ENCODE data around the gene GPATCH8.
"Not testable (repeated sequence)": the region's sequence is repeated elsewhere in the genome, so short reads cannot be mapped to it uniquely, and the experiment has no call there.

GPATCH8 gene

DNA sequence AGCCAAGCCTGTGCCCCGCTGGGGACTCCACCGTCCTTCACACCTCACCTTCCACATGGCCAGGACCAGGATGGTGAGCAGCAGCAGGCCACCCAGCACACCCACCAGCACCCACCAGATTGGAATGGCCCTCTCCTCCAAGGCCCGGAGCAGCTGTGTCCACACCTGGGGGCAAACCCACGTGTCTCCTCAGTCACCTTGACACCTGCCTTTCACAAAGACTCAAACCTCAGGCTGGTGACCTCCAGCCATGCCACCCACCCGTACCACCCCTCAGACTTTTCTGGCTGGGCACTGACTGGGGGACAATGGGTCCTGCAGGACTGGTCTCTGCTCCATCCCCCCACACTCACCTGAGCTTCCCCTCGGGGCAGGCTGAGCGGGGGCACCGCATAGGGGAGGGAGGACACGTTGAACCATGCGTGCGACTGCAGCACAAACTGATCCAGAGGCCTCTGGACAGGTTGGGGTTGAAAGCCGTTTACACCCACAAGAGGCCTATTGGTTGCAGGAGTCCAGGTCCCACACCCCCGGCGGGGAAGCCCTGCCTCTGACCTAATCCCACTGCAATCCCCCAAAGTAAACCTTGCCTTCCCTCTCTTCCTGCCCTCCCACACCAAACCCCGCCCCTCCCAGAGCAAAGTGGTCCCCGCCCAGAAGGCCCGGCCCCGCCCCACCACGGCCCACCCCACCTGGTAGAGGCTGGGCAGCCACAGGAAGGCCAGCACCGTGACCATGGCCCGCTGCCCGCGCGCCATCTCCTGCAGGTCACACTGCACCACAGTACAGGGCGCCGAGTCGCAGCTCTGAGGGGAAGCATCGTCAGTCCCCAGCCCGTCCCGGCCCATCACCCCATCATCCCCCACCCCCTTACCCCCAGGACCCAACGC is 128.7 kb downstream of the GPATCH8 start:
- DNase-seq (ENCODE audit: low read depth) = no peak

GRCh38 chr17:44372036-44372435 is 131.2 kb downstream of the GPATCH8 start:
- no peak for DNase-seq (ENCODE audit: low read depth)

DNA sequence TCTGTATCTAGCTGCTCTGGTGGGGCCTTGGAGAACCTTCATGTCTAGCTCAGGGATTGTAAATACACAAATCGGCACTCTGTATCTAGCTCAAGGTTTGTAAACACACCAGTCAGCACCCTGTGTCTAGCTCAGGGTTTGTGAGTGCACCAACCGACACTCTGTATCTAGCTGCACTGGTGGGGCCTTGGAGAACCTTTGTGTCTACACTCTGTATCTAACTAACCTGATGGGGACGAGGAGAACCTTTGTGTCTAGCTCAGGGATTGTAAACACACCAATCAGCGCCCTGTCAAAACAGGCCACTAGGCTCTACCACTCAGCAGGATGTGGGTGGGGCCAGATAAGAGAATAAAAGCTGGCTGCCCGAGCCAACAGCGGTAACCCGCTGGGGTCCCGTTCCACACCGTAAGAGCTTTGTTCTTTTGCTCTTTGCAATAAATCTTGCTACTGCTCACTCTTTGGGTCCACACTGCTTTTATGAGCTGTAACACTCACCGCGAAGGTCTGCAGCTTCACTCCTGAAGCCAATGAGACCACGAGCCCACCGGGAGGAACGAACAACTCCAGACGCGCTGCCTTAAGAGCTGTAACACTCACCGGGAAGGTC is 133.7 kb downstream of the GPATCH8 start:
- not testable (repeated sequence) for DNase-seq (ENCODE audit: low read depth)

GRCh38 chr17:44368391-44369243 is 134.6 kb downstream of the GPATCH8 start:
- not testable (repeated sequence) for DNase-seq (ENCODE audit: low read depth)

DNA sequence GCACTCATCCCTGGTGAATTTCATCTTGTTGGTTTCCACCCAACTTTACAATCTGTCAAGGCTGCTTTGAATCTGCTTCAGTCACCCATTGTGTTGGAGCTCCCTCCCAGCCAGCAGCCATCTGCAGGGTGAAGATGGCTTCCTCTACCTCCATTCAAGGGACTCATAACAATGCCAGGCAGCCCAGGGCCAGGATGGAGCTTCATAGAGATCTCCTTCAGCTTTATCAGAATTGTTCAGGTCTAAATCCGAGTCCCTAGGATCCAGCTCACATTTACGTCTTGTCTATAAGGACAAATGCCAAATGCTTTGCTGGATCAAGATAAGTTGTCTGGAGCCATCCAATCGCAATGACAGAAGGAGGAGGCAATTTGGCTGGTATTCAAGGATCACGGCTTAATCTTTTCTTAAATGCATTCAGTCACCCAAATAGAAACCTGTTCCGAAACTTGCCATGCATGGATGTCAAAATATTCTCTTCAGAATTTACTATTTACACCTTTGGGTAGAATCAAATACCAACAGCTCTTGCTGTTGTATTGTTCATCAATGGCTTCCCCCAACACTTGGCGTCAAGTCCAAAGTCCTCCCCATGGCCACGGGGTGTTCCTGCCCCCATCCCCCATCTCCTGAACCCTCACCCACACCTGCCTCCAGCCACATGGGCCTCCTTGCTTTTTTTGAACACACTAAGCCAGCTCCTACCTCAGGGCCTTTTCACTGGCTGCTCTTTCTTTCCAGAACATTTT is 135.8 kb downstream of the GPATCH8 start:
- no peak for DNase-seq (ENCODE audit: low read depth)

DNA sequence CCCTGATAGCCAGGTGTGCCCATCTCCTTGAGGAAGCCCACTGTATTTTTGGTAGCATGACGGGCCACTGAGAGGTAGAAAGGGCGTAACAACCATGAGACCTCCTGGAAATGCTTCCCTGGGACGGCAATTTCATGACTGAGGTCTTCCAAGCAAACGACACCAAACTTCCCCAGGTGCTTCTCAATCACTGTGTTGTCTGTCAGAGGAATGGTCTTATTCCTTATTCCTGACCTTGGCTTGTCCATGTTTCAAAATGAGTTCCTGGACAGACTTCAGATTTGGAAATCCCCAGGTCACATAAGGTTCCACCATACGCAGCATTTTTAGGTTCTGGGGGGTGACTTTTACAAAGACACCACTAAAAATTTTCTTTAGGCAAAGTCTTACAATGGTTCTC is 138.2 kb downstream of the GPATCH8 start:
- not testable (repeated sequence) for DNase-seq (ENCODE audit: low read depth)

GRCh38 chr17:44363613-44364159 is 139.5 kb downstream of the GPATCH8 start, which contains the start of gene FAM171A2:
FAM171A2 (minus strand) TSS chr17:44363853; CDS start chr17:44363714, 139 bp downstream.
- DNase-seq (ENCODE audit: low read depth) = peak; percentile 57

- no peak for DNase-seq (ENCODE audit: low read depth)
These were observed 140.1 kb downstream of the GPATCH8 start for GRCh38 chr17:44362949-44363612.

DNA sequence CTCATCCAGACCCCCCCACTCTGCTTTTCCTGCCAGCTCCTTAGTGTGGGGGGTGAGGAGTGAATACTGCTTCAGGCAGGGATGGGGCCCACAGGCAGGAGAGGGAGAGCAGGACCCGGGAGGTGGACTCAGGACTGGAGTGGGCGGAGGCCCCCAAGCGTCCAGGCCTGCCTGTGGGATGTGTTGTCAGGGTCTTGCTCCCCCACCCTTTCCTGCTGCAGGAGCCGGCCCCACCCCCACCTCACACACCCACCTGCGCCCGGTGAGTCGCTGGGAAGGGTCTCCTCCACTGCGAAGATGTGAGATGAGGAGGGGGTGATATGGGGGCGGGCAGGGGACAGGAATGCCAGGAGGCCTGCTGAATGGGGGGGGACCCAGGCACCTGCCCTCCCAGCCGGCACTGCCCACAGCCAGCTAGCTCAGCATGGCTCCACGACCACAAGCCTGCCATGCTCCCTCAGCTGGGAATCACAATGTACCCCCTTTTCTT is 140.7 kb downstream of the GPATCH8 start:
- DNase-seq (ENCODE audit: low read depth) = no peak

DNA sequence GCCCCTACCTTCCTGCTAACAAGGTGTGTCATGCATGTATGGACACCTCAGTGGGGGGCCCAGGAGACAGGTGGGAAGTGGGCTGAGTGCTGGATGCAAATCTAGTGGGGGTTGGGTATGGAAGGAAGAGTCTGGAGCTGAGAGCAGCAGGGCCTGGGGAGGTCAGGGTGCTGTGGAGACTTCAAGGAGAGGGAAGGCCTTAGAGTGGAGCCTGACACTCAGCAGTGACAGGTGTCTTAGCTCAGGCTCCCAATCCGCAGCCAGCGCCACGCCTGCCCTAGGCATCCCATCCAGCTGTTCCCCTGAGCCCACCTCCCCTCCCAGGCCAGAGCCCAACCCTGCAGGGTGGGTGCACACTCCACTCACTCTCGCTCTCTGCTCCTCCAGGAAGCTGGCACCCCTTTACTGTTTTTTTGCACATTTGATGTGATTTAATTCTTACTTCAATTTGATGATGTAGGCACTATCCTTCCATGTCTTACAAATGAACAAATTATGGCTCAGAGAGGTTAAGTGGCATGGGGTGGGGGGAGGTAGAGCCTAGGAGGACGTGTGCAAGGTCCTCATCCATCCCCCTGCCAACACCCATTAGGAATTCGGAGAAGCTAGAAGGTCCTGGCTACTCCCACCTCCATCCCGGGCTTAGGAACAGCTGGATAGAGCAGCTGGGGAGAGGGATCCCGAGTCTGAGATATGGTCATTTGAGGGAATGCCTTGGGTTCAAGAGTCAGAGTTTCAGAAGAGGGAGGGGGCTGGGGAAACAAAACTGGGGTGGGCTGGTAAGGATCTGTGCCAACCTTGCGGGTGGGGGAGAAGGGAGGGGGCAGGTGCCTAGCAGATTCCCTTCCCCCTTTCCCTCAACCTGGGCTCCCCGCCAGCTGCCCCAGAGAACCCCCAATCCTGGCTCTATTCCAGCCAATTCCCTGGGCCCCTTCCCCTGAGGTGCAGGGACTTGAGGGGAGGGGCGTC is 141.6 kb downstream of the GPATCH8 start:
- DNase-seq (ENCODE audit: low read depth) = no peak

DNA sequence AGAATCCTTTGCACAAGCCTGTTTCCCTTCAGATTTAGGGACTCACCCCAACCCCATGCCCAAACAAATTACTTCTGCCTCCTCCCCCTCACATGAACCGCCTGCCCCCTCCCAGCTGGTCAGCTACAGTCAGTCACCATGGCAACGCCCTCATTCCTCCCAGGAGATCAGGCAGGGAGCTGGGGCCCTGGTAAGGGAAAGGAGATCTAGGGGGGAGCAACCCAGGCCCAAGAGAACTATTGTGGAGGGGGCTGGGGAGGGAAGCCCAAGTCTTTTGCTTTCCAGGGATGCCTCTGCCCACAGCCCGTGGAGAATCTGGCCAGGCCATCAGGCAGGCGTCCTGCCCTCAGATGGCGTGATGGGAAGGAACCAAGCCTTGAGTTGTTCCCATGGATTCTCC is 142.4 kb downstream of the GPATCH8 start:
- no peak for DNase-seq (ENCODE audit: low read depth)

DNA sequence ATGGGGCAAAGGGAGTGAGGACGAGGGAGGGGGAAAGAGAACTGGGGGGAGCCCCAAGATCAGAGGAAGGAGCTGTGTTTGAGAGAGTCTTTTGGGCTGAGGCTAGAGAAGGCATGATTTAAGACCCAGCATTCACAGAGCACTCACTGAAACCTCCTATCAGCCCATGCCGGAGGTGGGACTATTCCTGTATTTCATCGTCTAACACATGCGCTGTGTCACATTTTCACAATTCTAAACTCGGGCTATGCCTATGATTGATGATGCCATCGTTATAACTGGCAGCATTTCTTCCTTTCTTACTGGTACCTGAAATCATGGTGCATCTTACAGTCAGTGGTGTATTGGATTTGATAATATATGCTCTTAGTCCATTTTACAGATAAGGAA is 143.1 kb downstream of the GPATCH8 start:
- DNase-seq (ENCODE audit: low read depth) = no peak

DNA sequence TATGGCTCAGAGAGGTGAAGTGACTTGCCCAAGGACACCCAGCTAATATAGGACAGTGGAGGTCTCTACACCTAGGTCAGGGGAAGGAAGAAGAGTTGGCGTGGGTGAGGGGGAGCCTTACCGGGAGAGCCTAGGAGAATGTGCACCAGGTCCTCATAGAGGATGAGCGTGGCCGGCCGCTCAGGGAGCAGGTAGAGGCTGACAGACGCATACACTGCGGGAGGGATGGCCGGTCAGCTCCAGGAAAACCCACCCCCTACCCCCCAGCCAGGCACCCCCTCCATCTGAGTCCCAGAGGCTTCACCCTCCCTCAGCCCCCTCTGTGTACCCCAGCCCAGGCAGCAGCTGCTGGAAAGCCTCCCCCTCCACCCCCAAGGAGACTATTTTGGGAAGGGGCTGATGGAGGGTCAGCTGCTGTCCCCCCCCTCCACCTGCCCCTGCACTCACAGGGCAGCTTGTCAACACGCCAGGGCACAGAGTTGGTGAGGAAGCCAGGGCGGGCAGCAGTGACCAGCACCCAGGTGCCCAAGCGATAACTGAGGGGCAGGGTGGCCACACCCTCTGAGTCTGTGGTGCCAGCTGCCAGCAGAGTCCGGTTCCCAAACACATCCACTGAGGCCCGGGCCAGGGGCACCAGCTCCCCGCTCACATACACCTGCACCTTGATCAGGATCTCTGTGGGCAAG is 143.6 kb downstream of the GPATCH8 start:
- no peak for DNase-seq (ENCODE audit: low read depth)

- DNase-seq (ENCODE audit: low read depth) = no peak
These were observed 144.2 kb downstream of the GPATCH8 start for GRCh38 chr17:44359006-44359405.

DNA sequence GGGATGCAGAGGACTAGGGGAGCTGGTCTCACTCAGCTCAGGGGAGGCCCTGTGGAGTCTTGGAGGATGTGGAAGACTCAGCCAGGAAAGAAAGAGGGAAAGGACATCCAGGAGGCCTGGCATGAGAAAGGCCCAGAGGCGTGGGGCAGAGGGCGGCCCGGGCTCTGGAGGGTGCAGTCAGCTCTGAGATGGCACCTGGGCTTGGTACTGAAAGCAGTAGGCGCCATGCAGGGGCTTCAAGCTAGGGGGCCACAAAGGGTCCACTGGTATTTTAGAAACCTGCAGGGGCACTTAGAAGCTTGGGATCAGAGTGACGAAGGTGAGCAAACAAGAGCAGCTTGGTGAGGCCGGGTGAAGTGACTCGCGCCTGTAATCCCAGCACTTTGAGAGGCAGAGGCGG is 145.1 kb downstream of the GPATCH8 start:
- no peak for DNase-seq (ENCODE audit: low read depth)

DNA sequence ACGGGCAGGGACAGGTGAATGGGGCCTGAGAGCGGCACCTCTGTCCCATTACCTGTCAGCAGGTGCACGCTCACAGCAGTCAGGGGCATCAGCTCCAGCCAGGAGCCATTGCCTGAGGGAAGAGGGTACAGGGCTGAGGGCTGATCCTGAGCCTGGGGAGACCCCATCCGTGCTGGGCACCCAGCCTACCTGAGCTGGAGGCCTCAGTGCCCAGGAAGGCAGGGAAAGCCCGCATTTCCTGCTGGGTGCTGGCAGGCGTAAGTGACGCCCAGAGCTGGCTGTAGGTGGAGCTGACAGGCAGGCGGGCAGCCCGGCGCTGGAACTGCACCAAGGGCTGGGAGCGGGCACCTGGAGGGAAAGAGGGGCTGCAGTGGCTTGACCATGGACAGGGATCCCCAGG is 147.0 kb downstream of the GPATCH8 start:
- no peak for DNase-seq (ENCODE audit: low read depth)

- DNase-seq (ENCODE audit: low read depth) = no peak
These were observed 147.5 kb downstream of the GPATCH8 start for GRCh38 chr17:44355642-44356099.

Data from activated T-helper 9 cell treated with anti-CD3 and anti-CD28 coated beads, Interleukin-2, amount 50 U/mL, for 16 hours (primary cell).